RWPE2 (cell line): ENCODE data around the gene MAT1A.

Source experiments
- ATAC-seq: fragments of 200-7000 bp; cut with Tn5 transposase; 3 replicates; pipeline ENCODE4 v1.9.1; 2021; ENCODE audit warnings: low read depth
- DNase-seq: peaks from one replicate; pipeline ENCODE4 v3.0.0-alpha.2; 2020; ENCODE audit warnings: low spot score
- H3K27ac ChIP-seq: fragments of 450-650 bp; 2 replicates; pipeline ENCODE4 v1.5.1; 2017; ENCODE audit warnings: mild to moderate bottlenecking; ENCODE audit not compliant: poor library complexity, severe bottlenecking
- H3K27me3 ChIP-seq: fragments of 250-450 bp; sonication (Bioruptor Pico); 2 replicates; pipeline ENCODE4 v1.5.1; 2021; ENCODE audit warnings: mild to moderate bottlenecking, moderate library complexity; ENCODE audit not compliant: insufficient read depth, poor library complexity, severe bottlenecking
- H3K36me3 ChIP-seq: fragments of 250-450 bp; sonication (Bioruptor Pico); 2 replicates; pipeline ENCODE4 v1.5.1; 2020; ENCODE audit warnings: low read depth, mild to moderate bottlenecking, moderate library complexity
- H3K4me1 ChIP-seq: fragments of 250-450 bp; sonication (Bioruptor Pico); 2 replicates; pipeline ENCODE4 v1.5.1; 2021; ENCODE audit warnings: mild to moderate bottlenecking, moderate library complexity; ENCODE audit not compliant: insufficient read depth, poor library complexity, severe bottlenecking
- H3K4me3 ChIP-seq: fragments of 250-450 bp; sonication (Bioruptor Pico); 2 replicates; pipeline ENCODE4 v1.5.1; 2021; ENCODE audit warnings: mild to moderate bottlenecking, moderate library complexity; ENCODE audit not compliant: severe bottlenecking
- H3K9me3 ChIP-seq: fragments of 250-450 bp; sonication (Bioruptor Pico); 2 replicates; pipeline ENCODE4 v1.5.1; 2021; ENCODE audit warnings: mild to moderate bottlenecking, moderate library complexity; ENCODE audit not compliant: severe bottlenecking
- CTCF ChIP-seq: fragments of 450-650 bp; IDR thresholded peaks from one replicate; pipeline ENCODE4 v1.5.1; 2017; ENCODE audit warnings: mild to moderate bottlenecking, moderate library complexity; ENCODE audit not compliant: poor library complexity, severe bottlenecking

The MAT1A gene

GRCh38 chr10:80276335-80276734, 13.1 kb downstream of the MAT1A start:
- no peak for DNase-seq
- H3K9me3 ChIP-seq: no peaks in the 10 kb centered on the region
- H3K36me3 ChIP-seq: no peaks in the 10 kb centered on the region
- H3K27me3 ChIP-seq: no peaks in the 10 kb centered on the region
- H3K4me1 ChIP-seq: no peaks in the 10 kb centered on the region
- no peak for TF ChIP-seq CTCF
- ATAC-seq: no peak
- no peak overlapping the region for H3K27ac ChIP-seq
- H3K4me3 ChIP-seq: no peak overlapping the region

- Histone ChIP-seq H3K9me3 (no peaks in the 10 kb centered on the region), H3K27ac (no peak overlapping the region), H3K4me3 (no peak overlapping the region), H3K36me3 (no peaks in the 10 kb centered on the region), H3K4me1 (no peaks in the 10 kb centered on the region), H3K27me3 (no peaks in the 10 kb centered on the region)
- TF ChIP-seq CTCF: no peak
- DNase-seq (no peak), ATAC-seq (no peak)
These were observed 13.7 kb downstream of the MAT1A start for GRCh38 chr10:80275756-80276155.

- H3K4me1 ChIP-seq: no peaks in the 10 kb centered on the region
- H3K9me3 ChIP-seq: no peaks in the 10 kb centered on the region
- no peak for TF ChIP-seq CTCF
- DNase-seq: no peak
- H3K27ac ChIP-seq: no peak overlapping the region
- H3K27me3 ChIP-seq: no peaks in the 10 kb centered on the region
- H3K4me3 ChIP-seq: no peak overlapping the region
- no peak for ATAC-seq
- no peaks in the 10 kb centered on the region for H3K36me3 ChIP-seq
These were observed 14.3 kb downstream of the MAT1A start for GRCh38 chr10:80275135-80275498.

GRCh38 chr10:80274396-80275134, 14.9 kb downstream of the MAT1A start:
- no peak for DNase-seq

More at GRCh38 chr10:80274396-80275134, 14.9 kb downstream of the MAT1A start:
- TF ChIP-seq CTCF: no peak
- no peak for ATAC-seq
- no peaks in the 10 kb centered on the region for H3K9me3 ChIP-seq
- no peaks in the 10 kb centered on the region for H3K27me3 ChIP-seq
- H3K36me3 ChIP-seq: no peaks in the 10 kb centered on the region
- H3K4me1 ChIP-seq: no peaks in the 10 kb centered on the region
- no peak overlapping the region for H3K4me3 ChIP-seq
- no peak overlapping the region for H3K27ac ChIP-seq
